Stimulated activated CD4-positive, alpha-beta T cell treated with anti-CD3 and anti-CD28 coated beads, TNF-alpha, amount 100 ng/mL, for 24 hours (primary cell): Measurements from ENCODE around the gene DCHS2.

ENCODE experiments used
- DNase-seq, 3 experiments: peaks; one replicate each; pipeline ENCODE4 v3.0.0-alpha.2; 2020; ENCODE audit warnings: low read depth in 3 of 3

DCHS2 gene

DNA sequence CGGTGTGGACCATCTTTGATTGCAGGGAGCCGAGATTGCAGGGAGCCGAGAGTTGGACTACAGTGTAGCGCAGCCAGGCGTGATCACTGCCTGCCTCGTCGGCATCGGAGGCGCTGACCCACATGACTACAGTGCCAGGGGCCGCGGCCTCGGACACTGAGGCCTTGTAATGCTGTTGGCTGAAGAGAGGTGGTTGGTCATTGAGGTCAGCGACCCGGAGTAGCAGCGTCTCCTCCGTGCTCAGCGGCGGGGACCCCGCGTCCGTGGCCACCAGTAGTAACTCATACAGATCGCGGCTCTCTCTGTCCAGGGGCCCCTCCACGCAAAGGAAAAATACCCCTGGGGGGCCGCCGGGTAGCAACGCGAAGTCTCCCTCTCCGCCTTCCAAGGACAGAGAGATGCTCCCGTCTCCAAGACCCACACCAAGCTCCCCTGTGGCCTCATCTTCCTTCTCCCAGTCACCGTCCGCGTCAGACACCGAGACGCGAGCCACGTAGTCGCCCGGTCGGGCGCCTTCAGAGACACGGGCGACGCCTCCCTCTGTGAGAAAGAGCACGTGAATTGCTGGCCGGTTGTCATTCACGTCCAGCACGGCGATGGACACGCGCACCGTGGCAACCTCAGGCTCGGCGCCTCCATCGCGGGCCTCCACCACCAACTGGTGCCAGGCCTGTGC, 1.9 kb downstream of the DCHS2 start:
- DNase-seq, result no peak

DNA sequence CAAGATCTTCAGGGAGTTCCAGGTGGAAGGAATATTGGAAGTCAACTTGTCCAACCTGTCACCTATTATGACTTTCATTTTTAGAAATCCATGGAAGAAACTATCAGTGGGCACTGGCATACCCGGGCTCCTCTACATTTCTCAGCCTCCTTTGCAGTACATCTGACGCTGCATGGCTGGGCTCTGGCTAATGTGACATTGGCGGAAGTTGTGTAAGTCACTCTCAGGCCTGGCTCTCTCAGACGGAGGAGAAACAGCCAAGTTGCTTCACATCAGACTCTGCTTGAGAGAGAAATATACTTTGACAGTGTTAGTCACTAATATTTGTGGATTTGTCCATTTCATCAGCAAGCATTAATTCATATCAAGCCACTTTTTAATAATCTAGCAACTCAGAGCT, 4.5 kb downstream of the DCHS2 start:
- no peak for DNase-seq

DNA sequence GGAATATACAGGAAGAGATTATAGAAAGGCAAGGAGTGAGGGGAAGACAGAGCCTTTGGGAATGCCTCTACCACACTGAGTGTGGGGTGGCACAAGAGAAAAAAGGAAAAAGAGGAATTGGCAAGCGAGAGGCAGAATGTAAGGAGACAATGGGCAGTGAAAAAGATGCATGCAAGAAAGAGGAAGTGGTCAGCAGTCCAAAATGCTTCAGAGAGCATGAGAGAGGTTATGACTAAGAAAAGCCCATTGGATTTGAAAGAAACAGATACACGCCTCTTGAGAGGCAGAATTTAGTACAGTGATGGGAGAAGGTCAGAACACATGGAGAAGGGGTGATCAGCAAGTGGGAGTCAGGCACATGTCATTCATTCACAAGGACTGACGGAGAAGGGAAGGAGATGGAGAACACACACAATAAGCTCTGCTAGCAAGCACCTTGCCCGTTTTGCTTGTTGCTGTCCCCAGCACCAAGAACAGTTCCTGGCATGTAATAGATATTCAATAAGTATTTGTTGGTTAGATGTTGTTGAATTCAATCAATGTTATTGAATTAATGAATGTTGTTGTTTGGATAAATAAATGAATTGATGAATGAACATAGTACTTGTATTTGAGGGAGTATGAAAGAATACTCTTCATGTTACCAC, 6.3 kb downstream of the DCHS2 start:
- DNase-seq, result no peak

DNA sequence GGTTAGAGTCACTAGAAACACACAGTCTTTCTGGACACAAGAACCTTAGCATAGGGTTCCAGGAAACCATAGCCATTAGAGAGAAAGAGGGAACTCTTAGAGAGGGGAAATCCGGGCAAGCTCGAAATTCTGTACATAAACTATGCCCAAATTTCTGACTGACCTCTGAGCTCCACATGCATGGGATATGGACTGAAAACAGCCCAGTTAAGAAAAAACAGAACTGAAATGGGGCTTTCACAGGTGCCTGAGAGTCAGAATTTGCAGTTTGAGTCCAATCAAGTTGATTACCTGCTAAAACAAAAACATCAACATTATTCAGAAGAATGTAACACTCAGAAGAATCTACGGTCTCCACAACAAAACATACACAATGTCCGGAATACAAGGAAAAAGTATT, 13.1 kb downstream of the DCHS2 start:
- DNase-seq, result no peak

DNA sequence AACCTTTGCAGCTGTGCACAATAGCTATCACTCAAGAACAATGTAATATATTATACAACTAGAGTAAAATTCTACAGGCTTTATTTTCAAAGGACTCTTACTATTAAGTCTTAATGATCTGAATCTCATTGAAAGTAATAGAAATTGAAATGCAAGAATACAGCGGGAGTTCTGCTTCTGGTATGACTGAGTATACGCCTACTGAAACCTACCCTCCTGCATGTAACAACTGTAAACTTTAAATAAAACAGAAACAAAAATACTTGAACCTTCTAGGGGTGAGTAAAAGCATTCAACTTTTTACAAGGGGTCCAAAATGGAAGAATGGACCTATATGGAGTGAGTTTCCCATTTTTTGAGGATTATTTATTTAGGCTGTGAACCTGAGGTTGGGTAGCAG, 13.5 kb downstream of the DCHS2 start:
- no peak for DNase-seq

DNA sequence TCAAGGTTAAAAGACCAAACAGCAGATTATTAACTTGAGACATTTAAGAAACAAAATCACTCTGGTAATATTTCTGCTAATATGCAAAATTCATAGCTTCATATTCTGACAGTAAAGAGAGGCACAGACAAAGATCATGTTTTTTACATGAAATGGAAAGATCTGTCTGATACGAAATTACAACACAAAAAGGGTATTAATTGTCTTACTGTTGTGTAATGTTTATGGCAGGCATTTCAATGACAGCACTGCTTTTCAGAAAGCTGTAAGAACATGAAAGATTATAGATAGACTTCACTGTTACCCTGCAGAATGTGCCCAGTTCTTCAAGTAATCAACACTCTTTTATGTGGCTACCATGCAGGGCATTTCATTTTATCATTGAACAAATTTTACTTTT, 15.4 kb downstream of the DCHS2 start:
- DNase-seq, result no peak

DNA sequence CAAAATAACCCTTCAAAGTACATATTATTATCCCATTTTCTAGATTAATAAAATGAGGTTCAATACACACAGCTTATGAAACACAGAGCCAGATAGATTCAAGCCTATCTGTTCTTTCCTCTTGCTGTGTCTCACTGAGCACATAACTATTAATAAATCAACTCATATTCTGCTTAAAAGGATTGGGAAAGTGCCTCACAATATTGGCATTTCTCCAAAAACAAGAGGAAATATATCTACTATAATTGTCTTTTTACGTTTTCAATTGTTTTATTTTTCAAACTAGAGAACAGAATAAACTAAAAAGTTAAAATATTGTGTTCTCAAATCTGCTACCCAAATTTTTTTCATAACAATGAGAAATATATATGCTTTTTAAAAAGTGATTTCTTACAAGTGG, 15.8 kb downstream of the DCHS2 start:
- no peak for DNase-seq

DNA sequence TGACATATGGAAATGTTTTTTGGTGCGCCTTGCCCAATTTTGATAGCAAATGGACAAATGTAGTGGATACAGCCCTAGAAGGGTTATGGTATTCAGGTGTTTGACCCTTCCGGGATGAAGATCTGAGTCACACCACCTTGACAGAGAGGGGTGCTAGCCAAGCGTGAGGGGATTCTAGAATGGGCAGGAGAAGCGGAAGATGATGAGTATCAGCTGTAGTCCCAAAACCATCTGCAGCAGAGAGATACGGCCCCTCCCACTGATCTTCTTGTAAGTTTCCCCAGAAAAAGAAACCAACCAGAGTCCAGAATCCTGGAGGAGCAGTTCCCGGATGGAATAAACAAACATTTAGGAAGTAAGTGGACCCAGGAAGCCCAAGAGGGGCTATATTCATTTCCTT, 18.1 kb downstream of the DCHS2 start:
- no peak for DNase-seq

DNA sequence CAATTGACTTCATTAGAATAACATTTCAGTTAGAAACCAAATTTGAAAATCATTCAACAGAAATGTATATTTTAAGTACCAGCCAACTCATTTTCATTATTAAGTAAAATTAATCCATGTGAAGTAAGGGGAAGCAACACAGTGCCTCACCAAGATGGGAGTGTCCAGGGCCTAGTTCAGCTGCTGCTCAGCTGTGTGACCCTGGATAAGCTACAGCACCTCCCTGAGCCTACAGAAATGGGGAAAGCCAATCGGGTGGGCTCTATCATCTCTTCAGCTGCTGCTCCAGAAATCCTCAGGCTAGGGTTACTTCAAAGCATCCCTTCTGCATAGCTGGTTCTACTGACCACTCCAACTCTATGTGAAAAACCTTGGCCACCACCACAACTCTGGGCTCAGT, 18.7 kb downstream of the DCHS2 start:
- no peak for DNase-seq

DNA sequence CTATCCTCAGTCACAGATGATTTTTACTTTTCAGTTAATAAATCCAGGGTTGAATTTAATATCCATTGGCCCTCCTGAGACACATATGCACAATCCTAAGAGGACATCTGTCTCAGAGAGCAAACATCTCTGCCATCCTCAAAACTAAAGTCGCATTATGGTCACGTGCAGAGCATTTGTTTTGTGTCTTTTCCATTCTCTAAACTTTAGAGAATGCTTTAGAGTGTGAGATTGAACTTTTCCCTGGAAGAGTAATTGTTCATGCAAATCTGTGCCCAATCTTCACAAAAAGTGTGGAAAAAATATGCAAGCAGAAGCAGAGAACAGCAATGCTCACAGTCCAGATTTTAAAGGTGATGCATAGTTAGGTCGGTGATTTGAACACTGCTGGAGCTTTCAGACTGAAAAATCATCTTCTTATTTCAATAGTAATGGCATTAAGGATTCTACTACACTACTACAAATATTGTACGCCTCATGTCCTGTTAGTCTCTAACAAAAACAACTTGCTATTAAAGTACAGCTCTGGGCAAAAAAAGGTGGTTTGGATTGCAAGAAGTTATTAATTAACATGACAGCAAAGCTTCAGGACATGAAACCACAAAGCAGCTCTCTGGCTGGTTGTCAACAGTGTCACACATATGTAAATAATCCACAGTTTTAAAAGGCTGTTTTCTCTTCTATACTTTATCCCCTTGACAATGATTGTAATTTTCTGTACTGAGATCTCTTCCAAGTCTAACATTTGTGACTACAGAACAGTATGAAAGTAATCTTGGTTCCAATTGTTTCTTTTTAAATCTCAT, 19.9 kb downstream of the DCHS2 start:
- DNase-seq, result no peak

DNA sequence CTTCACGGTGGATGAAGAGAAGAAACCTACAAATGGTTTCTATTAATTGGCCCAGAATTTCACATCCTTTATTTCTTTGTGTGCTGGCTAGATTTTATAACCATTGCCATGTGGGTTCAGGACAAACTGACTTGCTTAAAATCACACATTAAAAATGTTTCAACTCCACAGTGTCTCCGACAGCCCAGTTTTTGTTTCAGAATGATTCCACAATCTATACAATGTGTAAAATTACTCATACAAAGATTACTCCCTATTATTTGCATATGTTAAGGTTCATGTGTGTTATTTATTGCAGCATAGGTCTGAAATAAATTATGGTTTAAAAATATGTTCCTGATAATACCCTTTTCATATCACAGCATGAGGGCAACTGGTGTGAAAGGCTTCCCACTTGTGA, 20.6 kb downstream of the DCHS2 start:
- DNase-seq, result no peak

DNA sequence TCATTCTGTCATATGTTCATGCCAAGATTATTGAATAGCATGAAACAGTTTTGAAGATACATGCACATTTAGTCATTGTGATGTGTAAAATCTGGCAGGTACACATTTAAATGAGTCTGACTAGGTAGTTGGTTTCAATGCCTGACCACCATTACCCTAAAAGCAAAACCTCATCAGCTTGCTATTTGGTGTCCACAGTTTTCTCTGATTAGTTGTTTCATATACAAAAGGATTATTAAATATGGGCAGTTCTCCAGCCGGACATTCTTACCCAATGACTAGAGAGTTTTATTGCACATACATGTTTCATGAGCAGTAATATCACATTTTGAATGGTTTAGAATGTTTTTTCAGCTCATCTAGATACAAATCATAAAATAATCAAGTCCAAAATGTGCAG, 23.7 kb downstream of the DCHS2 start:
- no peak for DNase-seq

DNA sequence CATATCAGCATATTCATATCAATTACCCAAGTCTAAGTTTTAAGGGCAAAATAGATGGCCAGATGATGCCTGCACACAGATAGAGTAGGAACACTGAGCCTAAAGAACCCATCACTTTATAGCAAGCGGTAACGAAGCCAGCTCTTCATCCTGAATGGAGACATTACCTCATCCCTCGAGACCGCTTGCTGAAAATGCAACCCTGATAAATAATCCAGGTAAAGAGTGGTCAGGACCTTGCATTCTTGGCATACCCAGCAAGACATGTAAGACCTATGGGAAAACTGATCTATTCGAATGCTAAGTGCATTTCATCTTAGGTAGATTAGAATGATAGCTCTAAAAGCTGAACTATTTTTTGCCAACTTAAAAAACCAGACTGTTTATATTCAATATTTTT, 25.3 kb downstream of the DCHS2 start:
- DNase-seq, result no peak

DNA sequence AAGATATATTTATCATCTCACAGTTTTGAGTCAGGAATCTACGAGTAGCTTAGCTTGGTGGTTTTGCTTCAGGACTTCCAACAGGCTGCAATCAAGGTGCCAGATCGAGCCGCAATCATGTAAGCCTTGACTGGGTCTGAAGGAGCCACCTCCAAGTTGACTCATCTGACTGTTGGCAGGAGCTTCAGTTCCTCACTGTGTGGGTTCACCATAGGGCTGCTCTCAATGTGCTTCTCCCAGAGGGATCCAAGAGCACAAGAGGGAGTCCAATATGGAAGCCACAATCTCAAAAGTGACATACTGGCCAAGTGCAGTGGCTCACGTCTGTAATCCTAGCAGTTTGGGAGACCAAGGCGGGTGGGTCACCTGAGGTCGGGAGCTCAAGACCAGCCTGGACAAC, 26.5 kb downstream of the DCHS2 start:
- DNase-seq, result no peak

DNA sequence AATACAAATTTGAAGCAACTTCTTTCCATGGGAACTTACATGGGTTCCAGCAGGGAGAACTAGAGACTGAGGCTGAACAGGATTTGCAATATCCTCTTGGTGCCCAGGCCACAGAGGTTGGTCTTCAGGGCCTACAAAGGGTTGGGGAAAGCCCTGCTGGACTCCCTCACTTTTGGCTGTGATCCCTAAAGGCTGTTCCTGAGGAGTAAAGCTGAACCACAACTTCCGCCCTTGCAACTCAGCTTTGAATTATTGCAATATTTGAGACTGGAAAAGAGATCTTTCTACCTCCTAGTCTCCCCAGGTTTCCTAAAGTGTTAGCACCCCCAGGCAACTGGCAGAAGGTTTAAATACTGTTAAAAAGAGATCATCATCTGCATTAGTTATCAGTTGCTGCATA, 26.9 kb downstream of the DCHS2 start:
- no peak for DNase-seq

DNA sequence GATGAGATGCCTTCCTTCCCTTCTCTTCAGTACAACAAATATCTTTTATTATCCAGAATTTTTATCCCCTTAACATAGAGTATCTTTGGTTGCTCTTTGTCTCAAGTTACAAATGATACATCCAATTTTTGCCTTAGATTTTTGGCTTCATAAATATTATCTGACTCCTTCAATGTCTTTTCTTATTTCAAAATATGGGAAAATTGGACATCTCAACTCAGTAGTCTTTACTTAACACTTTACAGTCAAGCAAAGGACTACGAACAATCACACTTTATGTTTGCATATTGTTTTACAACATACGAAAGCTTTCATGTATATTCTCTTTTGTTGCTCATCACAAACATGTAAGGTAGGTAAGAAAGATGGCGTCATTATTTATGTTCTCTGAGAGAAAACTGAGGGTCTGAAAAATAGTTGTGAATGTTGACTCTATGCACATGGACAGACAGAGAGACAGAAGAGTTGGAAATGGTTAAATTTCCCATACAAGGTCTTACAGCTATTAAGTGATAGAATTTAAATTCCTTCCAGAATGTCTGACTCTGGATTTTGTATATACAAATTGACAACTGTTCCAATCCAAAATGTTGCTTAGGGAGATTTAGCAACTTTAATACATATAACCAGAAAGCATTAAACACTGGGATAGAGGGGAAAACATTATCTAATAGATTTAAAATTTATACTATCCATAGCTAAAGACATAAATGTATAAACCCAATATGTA, 29.4 kb downstream of the DCHS2 start:
- DNase-seq, result no peak

DNA sequence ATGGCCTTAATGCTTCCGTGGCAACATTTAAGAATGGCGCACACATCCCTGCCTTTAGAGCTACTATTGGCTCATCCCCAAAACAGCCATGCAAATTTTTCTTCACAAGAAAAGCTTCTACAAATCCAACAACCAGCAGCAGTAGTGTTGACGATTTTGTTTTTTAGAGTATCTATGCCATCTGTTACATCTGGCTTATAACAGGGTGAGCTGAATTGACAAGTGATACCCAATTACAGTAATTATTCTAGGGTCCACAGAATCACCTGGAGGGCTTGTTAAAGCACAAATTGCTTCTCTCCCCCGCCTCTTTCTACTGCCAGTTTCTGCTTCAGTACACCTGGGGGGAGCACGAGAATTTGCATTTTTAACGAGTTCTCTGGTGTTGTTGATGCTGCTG, 34.1 kb downstream of the DCHS2 start:
- DNase-seq, result no peak

DNA sequence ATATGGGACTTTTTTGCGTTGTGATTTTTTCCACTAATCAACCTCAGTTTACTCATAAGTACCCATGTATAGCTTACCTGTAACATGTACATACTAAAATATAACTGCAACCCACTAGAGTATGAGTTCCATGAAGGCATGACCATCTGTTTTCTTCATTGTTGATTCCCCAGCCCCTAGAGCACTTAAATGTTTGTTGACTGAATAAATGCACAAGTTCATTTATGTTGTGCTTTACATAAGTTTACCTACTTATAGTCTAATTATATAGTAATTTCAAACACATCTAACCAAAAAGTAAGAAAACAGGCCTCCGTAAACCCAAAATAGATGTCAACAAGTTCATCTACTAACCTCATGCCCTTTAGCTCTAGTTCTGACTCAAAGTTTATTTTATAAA, 34.7 kb downstream of the DCHS2 start:
- no peak for DNase-seq

DNA sequence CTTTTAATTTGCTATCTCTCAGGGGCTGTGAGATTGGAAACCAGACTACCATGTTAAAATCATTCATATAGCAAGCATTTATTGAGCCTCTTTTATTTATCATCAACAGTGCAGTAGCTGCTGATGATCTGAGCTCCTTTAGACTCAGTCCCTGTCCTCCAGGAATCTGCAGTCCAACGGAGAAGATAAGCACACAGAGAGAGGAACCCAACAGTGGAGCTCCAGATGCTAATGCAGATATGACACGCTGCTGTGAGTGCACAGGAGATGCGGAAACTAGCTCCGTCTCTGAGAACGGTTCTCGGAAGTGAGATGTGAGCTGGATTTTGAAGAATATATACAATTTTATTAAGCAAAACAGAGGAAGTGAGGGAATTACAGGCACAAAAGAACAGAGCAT, 35.4 kb downstream of the DCHS2 start:
- no peak for DNase-seq

DNA sequence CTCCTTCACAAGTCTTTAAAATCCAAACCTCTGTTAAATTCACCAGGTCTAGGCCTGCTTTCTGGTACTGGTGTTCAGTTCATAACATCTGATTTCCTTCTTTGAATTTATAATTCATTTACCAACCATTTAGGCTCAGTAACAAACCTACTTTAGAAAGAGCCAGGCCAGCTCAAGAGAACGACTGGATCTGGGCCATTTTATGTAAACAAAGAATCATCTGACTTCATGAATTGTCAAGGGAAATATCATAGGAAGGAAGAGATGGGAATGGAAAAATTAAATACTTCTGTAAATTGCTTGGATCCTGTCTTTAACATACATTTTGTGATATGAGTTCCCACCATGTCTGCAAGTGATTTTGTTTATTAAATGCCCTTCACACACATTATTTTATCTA, 36.5 kb downstream of the DCHS2 start:
- no peak for DNase-seq

DNA sequence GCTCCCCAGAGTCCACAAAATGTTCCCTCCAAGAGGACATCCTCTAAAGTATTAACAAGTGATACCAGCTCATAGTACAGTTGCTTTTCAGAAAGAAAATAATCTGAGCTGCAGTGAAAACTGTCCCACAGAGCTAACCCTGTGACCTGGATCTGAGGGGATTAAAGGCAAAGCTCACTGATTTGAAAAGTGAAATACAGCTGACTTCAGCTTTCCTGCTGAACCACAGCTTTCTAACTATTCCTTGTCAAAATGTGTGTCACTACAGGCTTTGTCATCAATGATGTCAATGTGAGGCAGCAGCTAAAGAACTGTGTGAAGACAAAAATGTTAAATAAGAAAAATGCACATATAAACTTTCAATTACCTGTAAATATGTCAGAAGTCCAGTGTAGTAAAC, 36.9 kb downstream of the DCHS2 start:
- DNase-seq, result no peak

DNA sequence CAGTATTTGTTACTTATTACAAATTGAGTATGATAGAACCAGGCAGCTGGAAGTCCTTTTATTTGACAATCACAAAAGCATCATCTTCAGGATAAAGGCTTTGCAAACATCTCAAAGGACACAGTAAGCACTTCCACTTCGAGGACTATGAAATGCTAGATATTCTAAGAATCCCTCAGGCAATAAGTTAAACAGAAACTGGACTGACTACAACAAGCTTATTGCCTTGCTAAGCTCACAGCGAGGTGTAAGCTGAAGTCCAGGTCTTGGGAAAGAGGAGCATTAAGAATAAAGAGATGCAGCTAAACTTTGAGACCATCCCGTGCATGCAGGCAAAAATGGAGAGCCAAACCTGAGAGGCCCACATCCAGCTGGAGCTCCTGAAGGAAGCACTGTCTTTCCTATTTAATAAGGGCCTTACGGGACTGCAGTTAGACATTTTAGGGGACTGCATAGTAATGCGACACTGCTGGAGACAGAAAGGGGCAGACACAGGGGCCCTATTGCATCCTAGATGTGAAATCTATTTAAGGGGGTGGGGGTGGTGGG, 38.7 kb downstream of the DCHS2 start:
- no peak for DNase-seq
